Right lobe of liver (tissue), 4 donors: ENCODE data around the gene ZNF879.

Experiments
- CTCF ChIP-seq, 4 donors: fragments of 200-600 bp in 3 of 4; fragments of 450-650 bp in 1 of 4; IDR thresholded peaks; one replicate each; pipeline versions ENCODE4 v1.5.1 to v1.8.0; 2016 to 2022; ENCODE audit warnings: antibody characterized with exemption in 4 of 4, mild to moderate bottlenecking in 2 of 4
- POLR2A ChIP-seq: fragments of 450-650 bp; IDR thresholded peaks from one replicate; pipeline ENCODE4 v1.6.1; 2017; ENCODE audit warnings: antibody characterized with exemption, mild to moderate bottlenecking
- donor health status: DM: no; HTN: no; CAD: no.
- donor health status: DM: no; HTN: no; CAD: no.
- donor health status: DM: no; HTN: yes; CAD: no.

DNA sequence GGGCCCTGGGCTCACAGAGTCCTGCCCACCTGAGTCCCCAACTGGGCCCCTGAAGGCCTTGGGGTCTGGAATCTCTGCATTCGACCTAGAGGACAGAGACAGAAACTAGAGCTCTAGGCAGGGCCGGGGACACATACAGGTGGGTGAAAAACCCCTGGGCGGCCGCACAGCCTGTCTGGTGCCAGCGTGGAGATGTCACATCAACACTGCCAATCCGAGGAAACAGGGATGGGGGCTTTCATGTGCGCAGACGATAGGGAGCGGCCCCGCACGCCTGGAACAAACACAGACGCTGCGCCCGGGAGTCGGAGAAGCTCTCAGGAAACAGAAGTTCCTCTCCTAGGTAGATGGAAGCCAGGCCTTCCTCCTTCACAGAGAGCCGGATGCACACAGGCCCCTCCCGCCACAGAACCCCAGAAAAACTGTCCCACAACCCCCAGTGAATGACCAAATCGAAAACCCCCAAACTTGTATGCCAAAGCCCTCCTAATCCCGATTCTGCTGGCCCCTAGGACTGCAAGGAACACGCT lies 30.3 kb upstream of the ZNF879 start:
- no peak for TF ChIP-seq CTCF (IDR thresholded peaks at IDR 0.05)
- TF ChIP-seq POLR2A: no peak
